GM12878 (cell line): ENCODE data around the gene NUDT9. TPM values are rescaled to one million over a fixed set of nuclear protein-coding genes. Genes with fewer than 3 reads are reported as not detected.

Experiments
- ATAC-seq: fragments of 200-7000 bp; cut with Tn5 transposase; 3 replicates; pipeline ENCODE4 v1.9.1; 2020; ENCODE audit warnings: mild to moderate bottlenecking, moderate library complexity
- BruUV-seq: library from RNA; stranded (reverse); fragments of 400-500 nt; replicated peaks from 2 replicates; lab custom pipeline; 2021; lab: Mats Ljungman, UMichigan
- CTCF ChIA-PET: fragments of 300-600 bp; sonication (Branson Sonifier 250); formaldehyde crosslinking; extraction: SDS; loops from one replicate; lab custom pipeline; 2021; ENCODE audit warnings: inconsistent platforms; lab: Yijun Ruan, JAX
- POLR2A ChIA-PET: fragments of 350-600 bp; formaldehyde crosslinking; extraction: SDS; loops from one replicate; lab custom pipeline; 2021; ENCODE audit warnings: inconsistent platforms; lab: Charles Lee
- RAD21 ChIA-PET: fragments of 300-600 bp; sonication (Branson Sonifier 250); formaldehyde crosslinking; loops from one replicate; lab custom pipeline; 2023; ENCODE audit warnings: antibody characterized with exemption; ENCODE audit not compliant: unreplicated experiment; lab: Charles Lee
- SMC1A ChIA-PET: fragments of 300-600 bp; sonication (Branson Sonifier 250); formaldehyde crosslinking; loops from one replicate; lab custom pipeline; 2023; ENCODE audit not compliant: unreplicated experiment, uncharacterized antibody; lab: Charles Lee
- DNase-seq: peaks from one replicate; pipeline ENCODE4 v3.0.0-alpha.2; 2011; ENCODE audit warnings: low read depth, low spot score
- FAIRE-seq: peaks from 3 replicates; lab custom pipeline; 2011; peaks lifted over from hg19 to GRCh38; lab: Jason Lieb, UNC
- H2AFZ ChIP-seq: 2 replicates; pipeline ENCODE4 v1.6.0; 2011; ENCODE audit warnings: low read depth, low read length, control low read depth; ENCODE audit not compliant: control insufficient read depth
- H3K27ac ChIP-seq: 2 replicates; pipeline ENCODE4 v1.5.1; 2011; ENCODE audit warnings: control low read depth; ENCODE audit not compliant: control insufficient read depth, insufficient read depth
- H3K27me3 ChIP-seq, 2 experiments: replicated peaks in 1 of 2; 2 replicates each; pipeline versions ENCODE4 v1.6.0 to v1.6.1; 2011; ENCODE audit warnings: low read length in 1 of 2; ENCODE audit not compliant: control insufficient read depth in 2 of 2, insufficient read depth in 2 of 2
- H3K36me3 ChIP-seq, 2 experiments: 2 replicates each; pipeline ENCODE4 v1.5.1; 2011; ENCODE audit warnings: low read length in 1 of 2; ENCODE audit not compliant: control insufficient read depth in 2 of 2, insufficient read depth in 2 of 2
- H3K4me1 ChIP-seq: 2 replicates; pipeline ENCODE4 v1.6.1; 2011; ENCODE audit warnings: mild to moderate bottlenecking, low read length, moderate library complexity, mixed read lengths; ENCODE audit not compliant: control insufficient read depth, insufficient read depth
- H3K4me2 ChIP-seq: 2 replicates; pipeline ENCODE4 v1.6.0; 2011; ENCODE audit warnings: control low read depth; ENCODE audit not compliant: control insufficient read depth, insufficient read depth
- H3K4me3 ChIP-seq: fragments of 200-600 bp; sonication (generic); 2 replicates; pipeline ENCODE4 v1.5.1; 2016
- H3K79me2 ChIP-seq: 2 replicates; pipeline ENCODE4 v1.6.0; 2011; ENCODE audit warnings: low read length; ENCODE audit not compliant: control insufficient read depth, insufficient read depth
- H3K9ac ChIP-seq: 2 replicates; pipeline ENCODE4 v1.8.0; 2011; ENCODE audit warnings: low read length, control low read depth, mixed read lengths; ENCODE audit not compliant: control insufficient read depth, insufficient read depth
- H3K9me3 ChIP-seq: replicated peaks from 3 replicates; pipeline ENCODE4 v1.5.1; 2011; ENCODE audit warnings: mild to moderate bottlenecking, low read length; ENCODE audit not compliant: control insufficient read depth, insufficient read depth
- H4K20me1 ChIP-seq: 2 replicates; pipeline ENCODE4 v1.6.0; 2011; ENCODE audit not compliant: control insufficient read depth, insufficient read depth
- BACH1 ChIP-seq: fragments of 450-650 bp; IDR thresholded peaks from 2 replicates; pipeline ENCODE4 v1.6.1; 2017; ENCODE audit warnings: mild to moderate bottlenecking, borderline replicate concordance
- BHLHE40 ChIP-seq, 2 experiments: fragments of 450-650 bp in 1 of 2; IDR thresholded peaks; 2 replicates each; pipeline ENCODE4 v1.6.1; 2011 to 2017; ENCODE audit warnings: low read depth in 2 of 2, borderline replicate concordance in 1 of 2, improper control_type of control experiment in 1 of 2, low read length in 1 of 2, mild to moderate bottlenecking in 1 of 2
- CREB1 ChIP-seq: IDR thresholded peaks from 2 replicates; pipeline ENCODE4 v1.6.1; 2012; ENCODE audit warnings: low read depth, mild to moderate bottlenecking, inconsistent platforms
- ETV6 ChIP-seq, 2 experiments: fragments of 450-650 bp in 1 of 2; IDR thresholded peaks in 1 of 2; conservative IDR thresholded peaks in 1 of 2; 2 replicates each; pipeline ENCODE4 v1.6.1; 2014; ENCODE audit warnings: antibody characterized with exemption in 1 of 2, borderline replicate concordance in 1 of 2, low read depth in 1 of 2, mild to moderate bottlenecking in 1 of 2, moderate library complexity in 1 of 2
- EZH2 ChIP-seq: IDR thresholded peaks from 2 replicates; pipeline ENCODE4 v1.6.1; 2012; ENCODE audit warnings: low read depth, mild to moderate bottlenecking, control low read depth, inconsistent platforms, low read length, borderline replicate concordance; ENCODE audit not compliant: control insufficient read depth
- HCFC1 ChIP-seq: fragments of 150-350 bp; IDR thresholded peaks from 2 replicates; pipeline ENCODE4 v1.6.1; 2014; ENCODE audit warnings: low read length
- MTA2 ChIP-seq: fragments of 450-650 bp; IDR thresholded peaks from 2 replicates; pipeline ENCODE4 v1.6.1; 2016; ENCODE audit warnings: low read depth, mild to moderate bottlenecking, moderate library complexity
- MTA3 ChIP-seq: IDR thresholded peaks from 2 replicates; pipeline ENCODE4 v1.6.1; 2012; ENCODE audit warnings: low read length, inconsistent platforms, borderline replicate concordance
- POLR2A ChIP-seq: IDR thresholded peaks from 2 replicates; pipeline ENCODE4 v1.6.1; 2011; ENCODE audit warnings: low read depth, mild to moderate bottlenecking, low read length
- YY1 ChIP-seq: IDR thresholded peaks from 2 replicates; pipeline ENCODE4 v1.6.1; 2011; ENCODE audit warnings: low read depth, mild to moderate bottlenecking, low read length
- ZSCAN29 ChIP-seq: fragments of 450-650 bp; IDR thresholded peaks from 2 replicates; pipeline ENCODE4 v1.6.1; 2017; ENCODE audit warnings: mild to moderate bottlenecking, moderate library complexity
- WGBS: methylation state at CpG from one replicate; pipeline ENCODE4 v1.1.6; 2016; ENCODE audit warnings: low lambda C conversion rate; ENCODE audit not compliant: insufficient replicate concordance, insufficient coverage; ENCODE audit errors: missing lambda C conversion rate; 5-methylcytosine and 5-hydroxymethylcytosine counted together
- in situ Hi-C: fragments of 300-500 bp; cut with MboI; formaldehyde crosslinking; loops from 9 replicates; pipeline ENCODE4 v1.14.3; 2018; ENCODE audit warnings: mixed read lengths
- intact Hi-C: fragments of 100-400 bp; cut with micrococcal nuclease; formaldehyde crosslinking; loops from one replicate; pipeline ENCODE4 v1.14.2; 2022; ENCODE audit not compliant: unreplicated experiment
- polyA plus RNA-seq, 11 experiments: library from polyadenylated mRNA; depleted of rRNA in 4 of 11; unstranded in 6 of 11; stranded (reverse) in 5 of 11; fragments of >200 nt; fragmentation: Nextera tagmentation in 4 of 11; fragmentation: Illumina TruSeq in 1 of 11; extraction: Ambion mirVana in 4 of 11; extraction: Trizol in 1 of 11; gene quantifications; 1 replicate in 1 of 11; 2 replicates in 10 of 11; pipeline versions ENCODE4 v1.2.1 to v1.2.3, GENCODE V29; 2011 to 2016; ENCODE audit warnings: inconsistent platforms in 2 of 11, missing spikeins in 2 of 11, low read depth in 1 of 11
- total RNA-seq, 4 experiments: library from RNA; depleted of rRNA in 3 of 4; stranded (reverse); fragments of >200 nt in 3 of 4; fragmentation: Illumina TruSeq in 1 of 4; extraction: Trizol in 1 of 4; gene quantifications; 2 replicates each; pipeline versions ENCODE4 v1.2.1 to v1.2.3, GENCODE V29; 2013 to 2021
- TF ChIP-seq, protein P1 (sequence below): fragments of 450-650 bp; IDR thresholded peaks from 2 replicates; pipeline ENCODE4 v1.6.1; 2016; ENCODE audit warnings: mild to moderate bottlenecking

Gene NUDT9
- total and polyA plus RNA-seq, 10 of the 15 experiments (the other 5 are each of a cell fraction or from before 2014, with no cell fraction given): 8.4 to 28.3 (median 14.6) TPM

DNA sequence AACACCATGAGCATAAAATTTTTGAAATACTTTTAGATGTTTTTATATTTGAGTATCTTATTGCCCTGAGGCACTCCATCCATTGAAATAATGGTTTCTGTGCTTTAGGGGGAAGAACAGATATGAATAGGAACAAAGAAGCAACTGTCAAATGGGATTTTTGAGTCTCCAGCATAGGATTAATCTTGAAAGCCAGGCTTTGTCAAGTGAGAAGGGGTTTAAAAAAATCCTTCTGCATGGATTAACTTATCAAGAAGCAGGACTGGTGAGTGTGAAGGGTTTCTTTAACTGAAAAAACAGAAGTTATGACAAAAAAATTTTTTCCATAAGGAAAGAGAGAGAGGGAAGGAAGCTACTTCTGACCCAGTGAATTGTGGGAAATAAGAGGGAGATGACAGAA is 7.6 kb upstream of the NUDT9 start:
- Histone ChIP-seq H3K4me3 (no peak overlapping the region), H3K9ac (no peak overlapping the region), H3K36me3 (no peaks in the 10 kb centered on the region), H3K27ac (no peak overlapping the region), H3K79me2 (no peaks in the 10 kb centered on the region), H2AFZ (no peak overlapping the region), H3K9me3 (no peaks in the 10 kb centered on the region), H4K20me1 (no peaks in the 10 kb centered on the region), H3K4me2 (no peak overlapping the region), H3K27me3 (no peaks in the 10 kb centered on the region), H3K4me1 (no peaks in the 10 kb centered on the region)
- no TSS peak for BruUV-seq
- DNase-seq (no peak), FAIRE-seq (no peak), ATAC-seq (no peak)
- ChIA-PET SMC1A (interaction anchor here (1.4 kb wide), 1 partner anchor 24 kb away, joined by 5 read pairs; the partner anchor contains the start of gene HSD17B11), POLR2A (interaction anchor here (1.0 kb wide), 1 partner anchor 52 kb away, joined by 3 read pairs; no protein-coding TSS in a partner anchor), RAD21 (interaction anchor here (0.7 kb wide), 1 partner anchor 45 kb away, joined by 3 read pairs; no protein-coding TSS in a partner anchor), CTCF (interaction anchor here (1.6 kb wide), 1 partner anchor 39 kb away, joined by 6 read pairs; no protein-coding TSS in a partner anchor)
- in situ Hi-C loops: no loop called here
- intact Hi-C loops: no loop called here
- TF ChIP-seq BACH1: no peak
- TF ChIP-seq EZH2: no peak
- TF ChIP-seq, protein P1, sequence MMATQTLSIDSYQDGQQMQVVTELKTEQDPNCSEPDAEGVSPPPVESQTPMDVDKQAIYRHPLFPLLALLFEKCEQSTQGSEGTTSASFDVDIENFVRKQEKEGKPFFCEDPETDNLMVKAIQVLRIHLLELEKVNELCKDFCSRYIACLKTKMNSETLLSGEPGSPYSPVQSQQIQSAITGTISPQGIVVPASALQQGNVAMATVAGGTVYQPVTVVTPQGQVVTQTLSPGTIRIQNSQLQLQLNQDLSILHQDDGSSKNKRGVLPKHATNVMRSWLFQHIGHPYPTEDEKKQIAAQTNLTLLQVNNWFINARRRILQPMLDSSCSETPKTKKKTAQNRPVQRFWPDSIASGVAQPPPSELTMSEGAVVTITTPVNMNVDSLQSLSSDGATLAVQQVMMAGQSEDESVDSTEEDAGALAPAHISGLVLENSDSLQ: no peak
- no peak for TF ChIP-seq HCFC1

DNA sequence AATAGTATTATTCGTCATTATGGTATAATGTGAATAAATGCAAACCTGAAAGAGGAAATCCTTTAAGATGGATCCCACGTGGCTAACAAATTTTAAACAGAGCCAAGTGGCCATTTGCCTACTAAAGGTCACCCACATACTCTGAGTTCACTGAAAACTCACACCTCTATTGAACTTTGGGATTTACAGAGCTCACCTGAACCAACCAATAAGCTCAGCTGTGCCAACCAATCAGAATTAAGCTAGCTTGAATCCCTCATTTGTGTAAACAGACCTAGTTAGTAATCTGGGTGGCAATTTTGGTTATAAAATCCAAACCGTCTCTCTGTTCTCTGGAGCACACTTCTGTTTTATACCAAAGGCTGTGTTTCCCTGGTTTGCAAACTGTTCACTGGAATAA is 5.4 kb upstream of the NUDT9 start:
- Histone ChIP-seq H3K4me2 (no peak overlapping the region), H3K9ac (no peak overlapping the region), H3K9me3 (no peaks in the 10 kb centered on the region), H3K27ac (no peak overlapping the region), H3K4me1 (no peaks in the 10 kb centered on the region), H3K79me2 (peaks cover 1% of the 10 kb centered on the region; the same call in 1 of the 2 replicates), H3K27me3 (no peaks in the 10 kb centered on the region), H4K20me1 (no peaks in the 10 kb centered on the region), H2AFZ (no peak overlapping the region), H3K36me3 (no peaks in the 10 kb centered on the region), H3K4me3 (no peak overlapping the region)
- ChIA-PET POLR2A (no interaction called here), RAD21 (no interaction called here), SMC1A (interaction anchor here (0.6 to 1.2 kb wide), 4 partner anchors 10 to 263 kb away, joined by 3 read pairs; no protein-coding TSS in a partner anchor), CTCF (interaction anchor here (1.0 kb wide), 1 partner anchor 18 kb away, joined by 3 read pairs; no protein-coding TSS in a partner anchor)
- ATAC-seq: no peak
- FAIRE-seq: no peak
- WGBS: 30% methylated on average over 3 of the region's 3 CpGs
- TF ChIP-seq YY1 (no peak), MTA3 (no peak), POLR2A (no peak), ETV6 (conservative IDR thresholded peaks at IDR 0.05 in 1 of 2, IDR thresholded peaks at IDR 0.05 in 1 of 2; ENCODE audit: borderline replicate concordance in 1 of 2, low read depth in 1 of 2) (no peak), CREB1 (no peak), BHLHE40 (IDR thresholded peaks at IDR 0.05; ENCODE audit: borderline replicate concordance in 1 of 2, low read depth in 2 of 2, low read length in 1 of 2) (no peak), MTA2 (no peak), ZSCAN29 (no peak)
- no peak for DNase-seq
- intact Hi-C loops (no loop called here), in situ Hi-C loops (no loop called here)
- no TSS peak for BruUV-seq
